Esophagus (tissue), 2 donors: Measurements from ENCODE around the gene SMPD4. TPM values are rescaled to one million over a fixed set of nuclear protein-coding genes. Genes with fewer than 3 reads are reported as not detected.
"Not testable (repeated sequence)": the region's sequence is repeated elsewhere in the genome, so short reads cannot be mapped to it uniquely, and the experiment has no call there.

Source experiments
- H3K27ac ChIP-seq, 2 donors: one replicate each; pipeline ENCODE4 v1.5.1; 2013; ENCODE audit warnings: low read depth in 2 of 2, mild to moderate bottlenecking in 2 of 2, inconsistent platforms in 1 of 2, low read length in 1 of 2, moderate library complexity in 1 of 2
- H3K27me3 ChIP-seq, 2 donors: one replicate each; pipeline ENCODE4 v1.6.1; 2013; ENCODE audit warnings: low read length in 2 of 2, control low read depth in 1 of 2, mild to moderate bottlenecking in 1 of 2; ENCODE audit not compliant: insufficient read depth in 2 of 2, control insufficient read depth in 1 of 2
- H3K36me3 ChIP-seq, 2 donors: one replicate each; pipeline ENCODE4 v1.6.1; 2013; ENCODE audit warnings: low read length in 1 of 2; ENCODE audit not compliant: control insufficient read depth in 2 of 2, insufficient read depth in 2 of 2
- H3K4me1 ChIP-seq, 2 donors: one replicate each; pipeline ENCODE4 v1.6.1; 2013; ENCODE audit warnings: low read length in 1 of 2; ENCODE audit not compliant: control insufficient read depth in 2 of 2, insufficient read depth in 2 of 2
- H3K4me3 ChIP-seq, 2 donors: one replicate each; pipeline ENCODE4 v1.5.1; 2013; ENCODE audit warnings: low read length in 2 of 2, mild to moderate bottlenecking in 2 of 2, low read depth in 1 of 2, moderate library complexity in 1 of 2
- H3K9me3 ChIP-seq, 2 donors: one replicate each; pipeline ENCODE4 v1.6.1; 2013; ENCODE audit warnings: mild to moderate bottlenecking in 2 of 2, low read depth in 1 of 2, low read length in 1 of 2, moderate library complexity in 1 of 2; ENCODE audit not compliant: control insufficient read depth in 2 of 2, insufficient read depth in 1 of 2
- WGBS, 2 donors: extraction: QIAGEN DNeasy Blood & Tissue Kit; methylation state at CpG; one replicate each; pipeline ENCODE4 v1.1.7; 2013; 5-methylcytosine and 5-hydroxymethylcytosine counted together
- polyA plus RNA-seq, 2 donors: library from polyadenylated mRNA; stranded (reverse); fragments of 200-250 nt; gene quantifications; one replicate each; pipeline ENCODE4 v1.2.3, GENCODE V29; 2013
- donor health status: healthy with polysubstance abuse.
- donor health status: Bipolar disorder and iron deficiency.

SMPD4 gene
- polyA plus RNA-seq, 2 donors: 29.7 to 32.2 TPM

- no peaks in the 10 kb centered on the region for H3K27me3 ChIP-seq
- H3K4me3 ChIP-seq: no peak overlapping the region
- no peaks in the 10 kb centered on the region for H3K9me3 ChIP-seq
- H3K27ac ChIP-seq: no peak overlapping the region
- no peaks in the 10 kb centered on the region for H3K4me1 ChIP-seq
- peaks cover 0 to 38% of the 10 kb centered on the region in 2 donors for H3K36me3 ChIP-seq
- 94 to 98% methylated on average over 6 of the region's 6 CpGs for WGBS, 2 donors
These were observed 21.3 kb downstream of the SMPD4 start for GRCh38 chr2:130160131-130160530.

GRCh38 chr2:130159376-130159775 is 22.0 kb downstream of the SMPD4 start:
- H3K9me3 ChIP-seq, H3K27ac ChIP-seq, H3K27me3 ChIP-seq, H3K4me1 ChIP-seq, H3K4me3 ChIP-seq: not testable (repeated sequence)
- peaks cover 0 to 45% of the 10 kb centered on the region in 2 donors for H3K36me3 ChIP-seq
- 93 to 95% methylated on average over 4 of the region's 4 CpGs for WGBS, 2 donors

GRCh38 chr2:130158631-130159030 is 22.8 kb downstream of the SMPD4 start:
- H3K27ac ChIP-seq: no peak overlapping the region
- H3K9me3 ChIP-seq: no peaks in the 10 kb centered on the region
- no peaks in the 10 kb centered on the region for H3K4me1 ChIP-seq
- H3K4me3 ChIP-seq: no peak overlapping the region
- no peaks in the 10 kb centered on the region for H3K27me3 ChIP-seq
- peaks cover 0 to 42% of the 10 kb centered on the region in 2 donors for H3K36me3 ChIP-seq
- WGBS, 2 donors: 92 to 99% methylated on average over 9 of the region's 9 CpGs

- H3K27me3 ChIP-seq, H3K4me3 ChIP-seq, H3K9me3 ChIP-seq, H3K27ac ChIP-seq, H3K4me1 ChIP-seq: not testable (repeated sequence)
- 74 to 75% methylated on average over 13 of the region's 13 CpGs for WGBS, 2 donors
- H3K36me3 ChIP-seq: peaks cover 3 to 41% of the 10 kb centered on the region in 2 donors
These were observed 23.4 kb downstream of the SMPD4 start for GRCh38 chr2:130157825-130158514.

- peaks cover 6 to 41% of the 10 kb centered on the region in 2 donors for H3K36me3 ChIP-seq
These were observed 24.0 kb downstream of the SMPD4 start for GRCh38 chr2:130157354-130157753.

GRCh38 chr2:130156624-130157004 is 24.8 kb downstream of the SMPD4 start:
- H3K9me3 ChIP-seq: no peaks in the 10 kb centered on the region
- WGBS, 2 donors: 88 to 91% methylated on average over 9 of the region's 9 CpGs
- H3K36me3 ChIP-seq: peaks cover 10 to 46% of the 10 kb centered on the region in 2 donors
- H3K4me3 ChIP-seq: no peak overlapping the region
- H3K27ac ChIP-seq: no peak overlapping the region
- H3K4me1 ChIP-seq: no peaks in the 10 kb centered on the region
- no peaks in the 10 kb centered on the region for H3K27me3 ChIP-seq

More at GRCh38 chr2:130157354-130157753, 24.0 kb downstream of the SMPD4 start:
- not testable (repeated sequence) for H3K4me3 ChIP-seq, H3K27me3 ChIP-seq, H3K9me3 ChIP-seq, H3K27ac ChIP-seq, H3K4me1 ChIP-seq
- 67 to 74% methylated on average over 9 to 11 of the region's 12 CpGs for WGBS, 2 donors

GRCh38 chr2:130155956-130156623 is 25.3 kb downstream of the SMPD4 start:
- not testable (repeated sequence) for H3K4me3 ChIP-seq, H3K27ac ChIP-seq, H3K27me3 ChIP-seq, H3K9me3 ChIP-seq, H3K4me1 ChIP-seq
- WGBS, 2 donors: 48 to 51% methylated on average over 14 to 16 of the region's 16 CpGs
- peaks cover 10 to 46% of the 10 kb centered on the region in 2 donors for H3K36me3 ChIP-seq

GRCh38 chr2:130154773-130155765 is 26.3 kb downstream of the SMPD4 start:
- no peak overlapping the region for H3K27ac ChIP-seq
- H3K36me3 ChIP-seq: peaks cover 10 to 40% of the 10 kb centered on the region in 2 donors
- 95 to 96% methylated on average over 29 of the region's 29 CpGs for WGBS, 2 donors
- no peaks in the 10 kb centered on the region for H3K9me3 ChIP-seq
- no peaks in the 10 kb centered on the region for H3K27me3 ChIP-seq
- no peak overlapping the region for H3K4me3 ChIP-seq
- no peaks in the 10 kb centered on the region for H3K4me1 ChIP-seq

GRCh38 chr2:130154423-130154770 is 27.0 kb downstream of the SMPD4 start:
- H3K4me3 ChIP-seq, H3K4me1 ChIP-seq, H3K9me3 ChIP-seq, H3K27ac ChIP-seq, H3K27me3 ChIP-seq: not testable (repeated sequence)
- H3K36me3 ChIP-seq: peaks cover 10 to 35% of the 10 kb centered on the region in 2 donors
- 91 to 92% methylated on average over 4 to 8 of the region's 8 CpGs for whole genome bisulfite sequencing, 2 donors
